PC-3 (cell line): ENCODE measurements around the gene PSG11.
"Not testable (repeated sequence)": the region's sequence is repeated elsewhere in the genome, so short reads cannot be mapped to it uniquely, and the experiment has no call there.

Source experiments
- EZH2 ChIP-seq: fragments of 300-600 bp; sonication (generic); IDR thresholded peaks from one replicate; pipeline ENCODE4 v1.6.1; 2017; ENCODE audit warnings: antibody characterized with exemption, mild to moderate bottlenecking, low read length; ENCODE audit not compliant: unreplicated experiment
- EZH2phosphoT487 ChIP-seq: fragments of 300-600 bp; sonication (generic); IDR thresholded peaks from 2 replicates; pipeline ENCODE4 v1.6.1; 2018; ENCODE audit warnings: mild to moderate bottlenecking, antibody characterized with exemption, low read length, borderline replicate concordance
- TF ChIP-seq, protein P1 (sequence below): fragments of 300-600 bp; sonication (generic); conservative IDR thresholded peaks from 2 replicates; pipeline ENCODE4 v1.5.1; 2017; ENCODE audit warnings: antibody characterized with exemption, low read depth, mild to moderate bottlenecking, low read length

DNA sequence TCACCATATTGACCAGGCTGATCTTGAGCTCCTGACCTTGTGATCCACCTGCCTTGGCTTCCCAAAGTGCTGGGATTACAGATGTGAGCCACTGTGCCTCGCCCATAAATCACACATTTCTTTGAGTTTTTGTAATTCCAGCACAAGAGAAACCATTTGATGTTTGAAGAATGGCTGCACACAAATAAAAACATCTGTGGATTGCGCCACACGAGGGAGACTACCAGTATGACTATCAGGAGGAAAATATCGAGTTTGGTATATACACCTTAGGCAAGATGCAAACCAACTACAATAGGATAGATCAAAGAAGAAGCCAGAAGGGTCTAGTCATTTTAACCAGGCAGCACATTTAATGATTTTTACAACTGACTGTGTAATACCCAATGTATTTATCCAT lies 20.4 kb downstream of the PSG11 start:
- TF ChIP-seq, protein P1, sequence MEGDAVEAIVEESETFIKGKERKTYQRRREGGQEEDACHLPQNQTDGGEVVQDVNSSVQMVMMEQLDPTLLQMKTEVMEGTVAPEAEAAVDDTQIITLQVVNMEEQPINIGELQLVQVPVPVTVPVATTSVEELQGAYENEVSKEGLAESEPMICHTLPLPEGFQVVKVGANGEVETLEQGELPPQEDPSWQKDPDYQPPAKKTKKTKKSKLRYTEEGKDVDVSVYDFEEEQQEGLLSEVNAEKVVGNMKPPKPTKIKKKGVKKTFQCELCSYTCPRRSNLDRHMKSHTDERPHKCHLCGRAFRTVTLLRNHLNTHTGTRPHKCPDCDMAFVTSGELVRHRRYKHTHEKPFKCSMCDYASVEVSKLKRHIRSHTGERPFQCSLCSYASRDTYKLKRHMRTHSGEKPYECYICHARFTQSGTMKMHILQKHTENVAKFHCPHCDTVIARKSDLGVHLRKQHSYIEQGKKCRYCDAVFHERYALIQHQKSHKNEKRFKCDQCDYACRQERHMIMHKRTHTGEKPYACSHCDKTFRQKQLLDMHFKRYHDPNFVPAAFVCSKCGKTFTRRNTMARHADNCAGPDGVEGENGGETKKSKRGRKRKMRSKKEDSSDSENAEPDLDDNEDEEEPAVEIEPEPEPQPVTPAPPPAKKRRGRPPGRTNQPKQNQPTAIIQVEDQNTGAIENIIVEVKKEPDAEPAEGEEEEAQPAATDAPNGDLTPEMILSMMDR: not testable (repeated sequence)
- TF ChIP-seq EZH2phosphoT487, EZH2: not testable (repeated sequence)
